H9 (cell line): ENCODE results near the gene IFFO2. TPM values are rescaled to one million over a fixed set of nuclear protein-coding genes. Genes with fewer than 3 reads are reported as not detected.
A peak's percentile ranks its signal among the peaks of the same experiment; 100 is the strongest.

Source experiments
- DNase-seq: peaks from one replicate; pipeline ENCODE4 v3.0.0-alpha.2; 2017
- H2AFZ ChIP-seq: one replicate; pipeline ENCODE4 v1.6.1; 2013; ENCODE audit warnings: mild to moderate bottlenecking, low read length, control low read depth, moderate library complexity
- H2AK5ac ChIP-seq: 2 replicates; pipeline ENCODE4 v1.6.1; 2013; ENCODE audit warnings: low read length, control low read depth, mixed read lengths; ENCODE audit not compliant: insufficient read length
- H2BK120ac ChIP-seq: one replicate; pipeline ENCODE4 v1.6.1; 2013; ENCODE audit warnings: low read depth, mild to moderate bottlenecking, low read length, control low read depth, inconsistent platforms; ENCODE audit not compliant: poor library complexity, severe bottlenecking
- H2BK12ac ChIP-seq: 2 replicates; pipeline ENCODE4 v1.6.1; 2013; ENCODE audit warnings: low read length, control low read depth, mixed read lengths, low read depth; ENCODE audit not compliant: insufficient read length
- H2BK15ac ChIP-seq: 2 replicates; pipeline ENCODE4 v1.6.1; 2013; ENCODE audit warnings: low read depth, low read length, control low read depth
- H2BK20ac ChIP-seq: one replicate; pipeline ENCODE4 v1.6.1; 2013; ENCODE audit warnings: low read depth, mild to moderate bottlenecking, low read length, control low read depth, inconsistent platforms; ENCODE audit not compliant: poor library complexity, severe bottlenecking
- H2BK5ac ChIP-seq: 2 replicates; pipeline ENCODE4 v1.6.1; 2013; ENCODE audit warnings: low read length, control low read depth, mixed read lengths; ENCODE audit not compliant: insufficient read length
- H3K14ac ChIP-seq: 2 replicates; pipeline ENCODE4 v1.6.1; 2013; ENCODE audit warnings: low read length, control low read depth; ENCODE audit not compliant: insufficient read depth
- H3K18ac ChIP-seq: 2 replicates; pipeline ENCODE4 v1.6.1; 2013; ENCODE audit warnings: low read depth, mild to moderate bottlenecking, mixed read lengths, low read length, control low read depth; ENCODE audit not compliant: insufficient read length
- H3K23ac ChIP-seq: 2 replicates; pipeline ENCODE4 v1.6.1; 2013; ENCODE audit warnings: low read length, control low read depth, mixed read lengths, low read depth; ENCODE audit not compliant: insufficient read length
- H3K23me2 ChIP-seq: 2 replicates; pipeline ENCODE4 v1.6.1; 2013; ENCODE audit warnings: low read depth, mild to moderate bottlenecking, mixed read lengths, low read length, control low read depth; ENCODE audit not compliant: insufficient read length, poor library complexity, severe bottlenecking
- H3K27ac ChIP-seq: 2 replicates; pipeline ENCODE4 v1.5.1; 2013; ENCODE audit warnings: low read length, control low read depth, mixed read lengths, low read depth; ENCODE audit not compliant: insufficient read length
- H3K27me3 ChIP-seq: 2 replicates; pipeline ENCODE4 v1.6.1; 2013; ENCODE audit warnings: low read length, control low read depth, inconsistent platforms; ENCODE audit not compliant: insufficient read depth
- H3K4ac ChIP-seq: 2 replicates; pipeline ENCODE4 v1.6.1; 2013; ENCODE audit warnings: low read depth, mild to moderate bottlenecking, control low read depth, inconsistent platforms, low read length, moderate library complexity
- H3K4me1 ChIP-seq: 2 replicates; pipeline ENCODE4 v1.6.1; 2013; ENCODE audit warnings: low read length, control low read depth, inconsistent platforms; ENCODE audit not compliant: insufficient read depth
- H3K4me2 ChIP-seq: 2 replicates; pipeline ENCODE4 v1.6.1; 2013; ENCODE audit warnings: low read length, control low read depth, mixed read lengths; ENCODE audit not compliant: insufficient read length, insufficient read depth
- H3K56ac ChIP-seq: 2 replicates; pipeline ENCODE4 v1.6.1; 2013; ENCODE audit warnings: low read depth, mild to moderate bottlenecking, mixed read lengths, low read length, control low read depth; ENCODE audit not compliant: insufficient read length
- H3K79me1 ChIP-seq: 2 replicates; pipeline ENCODE4 v1.6.1; 2013; ENCODE audit warnings: low read depth, mild to moderate bottlenecking, moderate library complexity, low read length, control low read depth, inconsistent platforms; ENCODE audit not compliant: insufficient read depth, poor library complexity, severe bottlenecking
- H3K79me2 ChIP-seq: 2 replicates; pipeline ENCODE4 v1.6.1; 2013; ENCODE audit warnings: low read length, control low read depth, inconsistent platforms; ENCODE audit not compliant: insufficient read depth
- H3K9ac ChIP-seq: 2 replicates; pipeline ENCODE4 v1.6.1; 2013; ENCODE audit warnings: low read length, control low read depth, mixed read lengths; ENCODE audit not compliant: insufficient read length; ENCODE audit errors: extremely low read depth
- H3K9me3 ChIP-seq: one replicate; pipeline ENCODE4 v1.6.1; 2013; ENCODE audit warnings: low read depth, low read length, inconsistent platforms; ENCODE audit not compliant: control insufficient read depth
- H3T11ph ChIP-seq: one replicate; pipeline ENCODE4 v1.6.1; 2013; ENCODE audit warnings: mild to moderate bottlenecking, low read length, control low read depth, inconsistent platforms
- H4K20me1 ChIP-seq: one replicate; pipeline ENCODE4 v1.6.1; 2013; ENCODE audit not compliant: control insufficient read depth, insufficient read length, insufficient read depth
- H4K5ac ChIP-seq: 2 replicates; pipeline ENCODE4 v1.6.1; 2013; ENCODE audit warnings: low read depth, mild to moderate bottlenecking, mixed read lengths, low read length, control low read depth; ENCODE audit not compliant: insufficient read length
- H4K8ac ChIP-seq: replicated peaks from 2 replicates; pipeline ENCODE4 v1.6.1; 2013; ENCODE audit warnings: low read length, control low read depth, mixed read lengths, low read depth; ENCODE audit not compliant: insufficient read length
- H4K91ac ChIP-seq: 2 replicates; pipeline ENCODE4 v1.6.1; 2013; ENCODE audit warnings: low read depth, mild to moderate bottlenecking, moderate library complexity, mixed read lengths, low read length, control low read depth; ENCODE audit not compliant: insufficient read length
- H3K27ac Mint-ChIP-seq, 3 experiments: 2 replicates in 2 of 3; 3 replicates in 1 of 3; pipeline ENCODE4 v1.8.0; 2020 to 2021; ENCODE audit warnings: mixed read lengths in 3 of 3, mild to moderate bottlenecking in 1 of 3, moderate library complexity in 1 of 3
- H3K27me3 Mint-ChIP-seq: 2 replicates; pipeline ENCODE4 v1.8.0; 2021; ENCODE audit warnings: low read depth, mild to moderate bottlenecking, moderate library complexity, mixed read lengths
- H3K36me3 Mint-ChIP-seq, 3 experiments: 2 replicates in 2 of 3; 3 replicates in 1 of 3; pipeline ENCODE4 v1.8.0; 2020 to 2021; ENCODE audit warnings: low read depth in 3 of 3, mixed read lengths in 3 of 3; ENCODE audit not compliant: insufficient read depth in 1 of 3
- H3K4me1 Mint-ChIP-seq, 2 experiments: 2 replicates each; pipeline ENCODE4 v1.8.0; 2020; ENCODE audit warnings: mixed read lengths in 2 of 2
- H3K4me3 Mint-ChIP-seq, 2 experiments: 2 replicates in 1 of 2; 3 replicates in 1 of 2; pipeline ENCODE4 v1.8.0; 2020 to 2021; ENCODE audit warnings: mild to moderate bottlenecking in 2 of 2, mixed read lengths in 2 of 2, moderate library complexity in 1 of 2
- H3K9me3 Mint-ChIP-seq, 2 experiments: 2 replicates in 1 of 2; 3 replicates in 1 of 2; pipeline ENCODE4 v1.8.0; 2020; ENCODE audit warnings: mild to moderate bottlenecking in 2 of 2, mixed read lengths in 2 of 2, moderate library complexity in 1 of 2
- WGBS: extraction: QIAGEN DNeasy Blood & Tissue Kit; methylation state at CpG from one replicate; pipeline ENCODE4 v1.1.7; 2013; ENCODE audit warnings: missing lambda C conversion rate, low lambda C conversion rate, mixed read lengths; ENCODE audit not compliant: insufficient read length; ENCODE audit errors: extremely low coverage; 5-methylcytosine and 5-hydroxymethylcytosine counted together
- total RNA-seq: library from RNA; stranded (reverse); gene quantifications from 2 replicates; pipeline ENCODE4 v1.2.1, GENCODE V29; 2021
- TF ChIP-seq, protein P1 (sequence below): fragments of 200-600 bp; sonication (generic); conservative IDR thresholded peaks from 3 replicates; pipeline ENCODE4 v1.8.0; 2021; ENCODE audit warnings: antibody characterized with exemption, mild to moderate bottlenecking

Gene IFFO2
- total RNA-seq, 1 experiment from 2014 or later = 3.6 TPM

DNA sequence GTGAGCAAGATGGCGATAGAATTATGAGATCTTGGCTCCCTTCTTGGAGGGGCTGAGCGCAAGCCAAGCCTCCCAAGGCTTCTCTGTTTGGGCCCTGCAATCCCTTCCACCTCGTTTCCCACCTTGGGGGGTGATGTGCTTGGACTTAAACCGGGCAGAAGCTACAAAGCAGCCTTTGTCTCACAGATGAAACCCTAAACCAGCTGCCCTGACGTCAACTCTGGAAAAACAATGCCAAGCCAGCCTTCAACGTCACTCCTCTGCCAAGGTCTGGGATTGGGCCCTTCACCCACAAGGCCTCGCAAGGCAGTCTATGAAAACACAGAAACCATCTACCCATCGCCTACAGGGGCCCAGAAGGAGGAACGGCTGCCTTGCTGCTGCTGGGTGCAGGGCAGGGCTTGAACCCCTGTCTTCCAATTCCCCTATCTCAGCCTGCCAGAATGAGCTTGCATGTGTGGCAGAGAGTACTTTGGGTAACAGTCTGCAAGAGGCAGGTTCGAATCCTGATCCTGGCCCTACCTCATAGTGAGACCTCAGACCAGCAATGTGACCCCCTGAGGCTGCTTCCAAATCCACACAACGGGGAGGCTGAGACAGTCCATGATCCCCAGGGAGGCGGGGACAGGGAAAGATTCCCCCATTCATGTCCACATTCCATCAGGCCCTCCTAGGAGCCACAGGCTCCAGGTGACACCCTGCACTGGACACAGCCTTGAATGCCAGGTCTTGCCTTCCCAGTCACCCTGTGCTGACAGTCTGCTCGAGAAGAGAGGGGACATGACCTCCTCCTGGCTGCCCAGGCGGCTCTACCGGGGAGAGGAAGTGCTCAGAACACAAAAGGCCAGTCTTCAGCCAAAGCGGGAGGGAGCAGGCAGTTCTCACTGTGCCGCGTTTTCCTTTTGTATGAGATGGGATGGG, 15.0 kb downstream of the IFFO2 start:
- H3K27ac Mint-ChIP-seq = peak overlapping the region; percentile 49 to 96 (median 95); a peak in 6 of 7 replicates
- WGBS = no CpG with 5 or more reads among the region's 18 CpGs
- peaks cover 5% of the 10 kb centered on the region; the same call in 1 of the 2 replicates for H3K4me1 ChIP-seq

More for the DNA sequence above, 15.0 kb downstream of the IFFO2 start:
- Histone ChIP-seq H2BK120ac (no peak overlapping the region), H4K20me1 (no peaks in the 10 kb centered on the region), H4K8ac (no peak overlapping the region), H3K9me3 (no peaks in the 10 kb centered on the region), H3T11ph (no peak overlapping the region), H3K4me2 (peak overlapping the region; percentile 10), H3K27ac (no peak overlapping the region), H2AK5ac (no peak overlapping the region), H3K27me3 (no peaks in the 10 kb centered on the region), H2BK20ac (no peak overlapping the region), H3K23me2 (no peaks in the 10 kb centered on the region), H2BK12ac (no peak overlapping the region), H2AFZ (no peak overlapping the region), H2BK15ac (no peak overlapping the region), H3K4ac (no peak overlapping the region), H3K23ac (no peak overlapping the region), H3K18ac (peak overlapping the region; percentile 58), H3K79me1 (no peaks in the 10 kb centered on the region), H4K91ac (no peak overlapping the region), H3K14ac (peak overlapping the region; percentile 37), H3K9ac (no peak overlapping the region), H3K79me2 (no peaks in the 10 kb centered on the region), H2BK5ac (no peak overlapping the region), H3K56ac (no peak overlapping the region), H4K5ac (no peak overlapping the region)
- TF ChIP-seq, protein P1, sequence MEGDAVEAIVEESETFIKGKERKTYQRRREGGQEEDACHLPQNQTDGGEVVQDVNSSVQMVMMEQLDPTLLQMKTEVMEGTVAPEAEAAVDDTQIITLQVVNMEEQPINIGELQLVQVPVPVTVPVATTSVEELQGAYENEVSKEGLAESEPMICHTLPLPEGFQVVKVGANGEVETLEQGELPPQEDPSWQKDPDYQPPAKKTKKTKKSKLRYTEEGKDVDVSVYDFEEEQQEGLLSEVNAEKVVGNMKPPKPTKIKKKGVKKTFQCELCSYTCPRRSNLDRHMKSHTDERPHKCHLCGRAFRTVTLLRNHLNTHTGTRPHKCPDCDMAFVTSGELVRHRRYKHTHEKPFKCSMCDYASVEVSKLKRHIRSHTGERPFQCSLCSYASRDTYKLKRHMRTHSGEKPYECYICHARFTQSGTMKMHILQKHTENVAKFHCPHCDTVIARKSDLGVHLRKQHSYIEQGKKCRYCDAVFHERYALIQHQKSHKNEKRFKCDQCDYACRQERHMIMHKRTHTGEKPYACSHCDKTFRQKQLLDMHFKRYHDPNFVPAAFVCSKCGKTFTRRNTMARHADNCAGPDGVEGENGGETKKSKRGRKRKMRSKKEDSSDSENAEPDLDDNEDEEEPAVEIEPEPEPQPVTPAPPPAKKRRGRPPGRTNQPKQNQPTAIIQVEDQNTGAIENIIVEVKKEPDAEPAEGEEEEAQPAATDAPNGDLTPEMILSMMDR = no peak
- H3K9me3 Mint-ChIP-seq = no peaks in the 10 kb centered on the region; a peak in 2 of 5 replicates
- H3K27me3 Mint-ChIP-seq = no peaks in the 10 kb centered on the region; the same call in 1 of the 2 replicates
- H3K4me3 Mint-ChIP-seq = peak overlapping the region in 1 of 2 experiments; percentile 53; a peak in 3 of 5 replicates
- peaks cover 55 to 67% of the 10 kb centered on the region in 2 experiments for H3K4me1 Mint-ChIP-seq
- DNase-seq = peak; percentile 63
- no peaks in the 10 kb centered on the region; a peak in 1 of 7 replicates for H3K36me3 Mint-ChIP-seq
